NCI-H128 (cell line): ENCODE results near the gene CSNK2A3.

Experiments used
- DNase-seq: peaks from one replicate; lab custom pipeline; 2025; ENCODE audit not compliant: unreplicated experiment; lab: John Stamatoyannopoulos, UW

The CSNK2A3 gene

DNA sequence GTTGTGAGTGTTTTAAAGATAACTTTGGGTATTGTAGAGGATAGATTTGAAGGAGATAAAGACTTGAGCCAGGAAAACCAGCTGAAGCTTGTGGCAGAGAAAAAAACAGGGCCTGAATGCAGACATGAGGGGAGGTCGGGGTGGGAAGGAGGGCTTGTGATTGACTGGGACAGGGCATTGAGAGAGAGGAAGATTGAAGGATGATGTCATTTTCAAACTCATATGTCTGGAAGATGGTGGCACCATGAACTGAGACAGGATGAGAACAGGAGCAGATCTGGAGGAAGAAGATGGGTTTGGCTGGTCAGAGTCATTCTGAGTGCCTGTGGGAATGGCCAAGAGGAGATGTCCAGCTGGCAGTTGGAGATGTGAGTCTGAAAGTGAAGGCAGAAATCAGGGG lies 14.7 kb downstream of the CSNK2A3 start:
- DNase-seq, result no peak

DNA sequence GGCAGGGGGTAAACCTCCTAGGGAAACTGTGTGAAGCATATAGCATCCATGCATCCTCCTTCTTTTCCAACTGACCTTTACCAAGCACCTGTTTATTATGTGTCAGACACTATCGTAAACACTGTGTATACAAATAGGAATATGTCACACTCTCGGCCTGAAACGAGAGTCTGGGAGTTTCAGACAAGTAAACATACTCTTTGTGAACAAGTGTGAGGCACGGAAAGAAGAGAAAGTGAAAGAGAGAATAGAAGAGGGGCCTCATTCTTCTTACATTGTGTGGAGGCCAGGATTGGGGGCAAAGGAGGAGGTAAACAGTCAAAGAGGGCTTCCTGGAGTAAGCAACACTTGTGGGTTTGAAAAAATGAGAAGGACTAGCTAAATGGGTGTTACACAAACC lies 16.4 kb downstream of the CSNK2A3 start:
- no peak for DNase-seq

DNA sequence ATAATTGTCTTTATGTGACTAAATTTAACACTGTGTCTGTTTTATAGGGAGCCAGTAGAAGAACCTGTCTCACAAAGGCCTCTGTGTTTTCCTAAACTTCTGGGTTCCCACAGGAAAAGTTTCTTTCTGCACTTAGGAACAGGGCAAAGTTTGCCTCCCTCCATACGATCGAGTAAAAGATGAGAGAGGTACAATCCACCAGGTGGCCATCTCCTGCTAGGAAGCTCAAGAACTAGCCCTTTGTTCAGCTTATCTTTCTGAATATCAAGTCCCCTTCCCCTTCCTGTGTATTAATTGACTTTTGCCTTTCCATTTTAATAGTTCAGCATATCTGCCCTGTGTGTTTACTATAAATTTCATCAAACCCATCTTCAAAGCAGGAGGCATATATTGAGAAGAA lies 18.0 kb downstream of the CSNK2A3 start:
- no peak for DNase-seq

DNA sequence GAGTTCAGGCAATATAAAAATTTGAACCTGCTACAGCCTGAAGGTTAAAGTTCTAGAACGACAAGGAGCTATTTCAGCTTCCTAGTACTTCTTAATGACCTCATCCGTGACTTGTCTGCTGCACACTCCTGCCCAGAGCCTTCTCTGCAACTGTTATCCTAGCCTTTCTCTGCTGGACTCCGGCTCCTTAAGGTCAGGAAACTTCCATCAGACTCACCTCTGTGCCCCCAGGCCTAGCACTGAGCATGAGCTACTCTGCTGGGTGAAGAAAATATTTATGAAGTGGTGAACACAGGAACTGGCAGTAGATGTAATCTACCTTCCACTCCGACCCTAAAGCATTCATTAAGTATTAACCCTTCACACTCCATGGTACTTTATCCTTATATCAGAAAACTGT lies 18.4 kb downstream of the CSNK2A3 start:
- DNase-seq, result no peak

- DNase-seq, result no peak
Measured at GRCh38 chr11:11332141-11332710, 20.8 kb downstream of the CSNK2A3 start.

DNA sequence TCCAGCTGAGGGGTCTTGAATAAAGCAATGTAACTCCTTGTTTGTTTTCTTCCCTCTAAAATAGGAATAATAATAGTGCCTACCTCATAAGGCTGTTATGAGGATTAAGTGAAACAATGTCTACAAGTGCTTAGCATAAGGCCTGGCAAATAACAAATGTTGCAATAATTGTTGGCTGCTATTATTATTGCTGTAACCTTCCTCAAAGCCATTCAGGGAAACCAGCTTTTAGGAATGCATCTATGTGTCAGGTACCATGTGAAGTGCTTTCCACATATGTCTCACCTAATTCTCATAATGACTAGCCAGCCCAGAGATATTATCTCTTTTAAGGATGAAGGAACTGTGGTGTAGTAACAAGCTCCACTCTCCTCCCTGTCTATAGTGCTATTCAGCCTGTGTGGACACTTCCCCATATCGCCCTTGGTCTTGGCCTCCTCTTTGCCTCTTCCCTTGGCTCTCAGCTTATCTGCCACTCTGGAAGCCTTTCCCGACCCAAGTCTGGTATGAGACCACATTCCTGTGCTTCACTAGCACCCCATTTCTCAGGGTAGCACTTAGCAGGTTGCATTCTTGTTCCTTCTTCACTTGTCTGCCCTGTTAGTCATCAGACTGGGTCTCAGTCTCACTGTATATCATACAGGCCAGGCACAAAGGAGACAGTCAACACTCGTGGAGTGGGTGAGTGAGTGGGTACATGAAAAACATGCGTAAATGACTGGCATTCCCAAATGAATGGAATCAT lies 23.8 kb downstream of the CSNK2A3 start:
- DNase-seq, result no peak

DNA sequence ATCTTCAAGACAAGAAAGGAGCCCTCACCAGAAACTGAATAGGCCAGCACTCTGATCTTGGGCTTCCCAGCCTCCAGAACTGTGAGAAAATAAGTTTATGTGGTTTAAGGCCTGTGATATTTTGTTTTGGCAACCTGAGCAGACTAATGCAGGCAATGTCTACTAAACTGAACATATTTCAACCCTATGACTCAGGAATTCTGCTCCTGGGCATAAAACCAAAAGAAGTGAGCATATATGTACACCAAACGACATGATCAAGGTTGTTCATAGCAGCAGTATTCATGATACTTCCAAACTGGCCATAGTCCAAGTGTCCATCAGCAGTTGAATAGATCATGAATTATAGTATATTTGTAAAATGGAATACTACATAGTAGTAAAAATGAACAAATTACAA lies 29.0 kb downstream of the CSNK2A3 start:
- DNase-seq, result no peak

GRCh38 chr11:11322101-11322500 lies 30.9 kb downstream of the CSNK2A3 start:
- DNase-seq, result no peak

- DNase-seq, result no peak
Measured at GRCh38 chr11:11320825-11321224, 32.2 kb downstream of the CSNK2A3 start.

- no peak for DNase-seq
Measured at GRCh38 chr11:11318961-11319360, 34.1 kb downstream of the CSNK2A3 start.

DNA sequence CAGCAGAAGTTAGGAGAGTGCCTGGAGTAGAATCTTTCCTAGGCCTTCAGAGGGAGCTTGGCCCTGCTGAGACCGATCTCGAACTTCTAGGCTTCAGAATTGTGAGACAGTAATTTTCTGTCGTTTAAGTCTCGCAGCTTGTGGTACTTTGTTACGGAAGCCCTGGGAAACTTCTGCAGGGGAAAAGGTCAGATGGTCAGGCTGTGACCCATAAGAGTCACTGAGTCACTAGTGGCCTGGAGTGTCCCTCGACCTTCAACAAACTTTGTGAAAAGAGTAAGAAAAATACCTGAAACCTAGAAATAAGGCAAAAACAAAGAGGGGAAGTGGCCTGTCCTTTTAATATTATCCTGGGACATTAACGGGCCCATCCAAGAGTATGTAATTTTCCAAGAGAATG lies 34.6 kb downstream of the CSNK2A3 start:
- DNase-seq, result no peak

GRCh38 chr11:11316651-11317230 lies 36.3 kb downstream of the CSNK2A3 start:
- no peak for DNase-seq

DNA sequence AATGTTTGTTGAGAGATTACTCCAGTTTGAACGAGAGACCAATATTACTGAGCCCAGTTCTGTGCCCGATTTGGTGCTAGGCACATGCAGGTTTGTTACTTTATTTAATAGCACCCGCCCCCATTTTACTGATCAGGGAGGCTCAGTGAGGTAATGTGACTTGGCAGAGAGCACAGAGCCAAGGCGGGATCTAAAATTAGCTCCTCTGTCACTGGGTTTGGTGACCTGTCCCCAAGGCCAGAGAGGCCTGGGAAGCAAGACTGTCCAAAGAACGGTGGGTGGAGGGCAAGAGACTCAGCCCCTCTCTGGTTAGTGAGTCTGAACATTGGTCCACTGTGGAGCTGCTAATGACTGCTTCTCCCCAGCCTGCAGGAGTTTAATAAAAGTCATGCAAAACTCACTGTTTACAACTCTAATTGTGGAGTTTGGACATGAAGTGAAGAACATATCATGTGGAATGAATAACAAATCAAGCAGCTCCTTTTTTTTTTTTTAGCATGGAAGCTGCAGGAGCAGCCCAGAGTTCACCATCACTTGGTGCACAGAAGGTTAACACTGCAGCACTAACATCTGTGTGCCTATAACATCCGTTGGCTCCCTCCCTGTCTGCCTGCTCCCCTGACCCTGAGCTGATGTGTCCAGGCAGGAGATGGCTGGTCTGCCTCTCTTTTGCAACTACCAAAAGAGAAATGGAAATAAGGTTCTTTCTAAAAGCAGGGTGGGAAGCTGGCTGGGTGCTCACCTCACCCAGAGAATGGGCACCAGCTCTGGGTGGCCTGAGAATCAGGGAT lies 39.0 kb downstream of the CSNK2A3 start:
- DNase-seq, result no peak

DNA sequence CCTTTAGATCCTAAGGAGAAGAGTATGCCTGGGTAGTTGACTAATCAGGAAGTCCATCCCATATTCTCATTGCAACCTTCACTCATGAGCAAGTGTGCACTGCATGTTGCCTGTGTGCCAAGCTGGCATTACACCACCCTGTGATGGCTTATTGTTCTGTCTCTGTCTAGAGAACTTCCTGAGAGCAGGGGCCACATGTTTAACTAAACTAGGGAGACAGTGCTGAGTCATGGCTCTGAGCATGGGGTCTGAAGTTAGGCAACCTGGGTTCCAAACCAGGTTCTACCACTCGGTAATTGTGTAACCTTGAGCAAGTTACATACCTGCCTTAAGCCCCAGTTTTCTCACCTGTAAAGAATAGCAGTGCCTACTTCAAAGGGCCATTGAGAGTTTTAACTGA lies 39.6 kb downstream of the CSNK2A3 start:
- no peak for DNase-seq

DNA sequence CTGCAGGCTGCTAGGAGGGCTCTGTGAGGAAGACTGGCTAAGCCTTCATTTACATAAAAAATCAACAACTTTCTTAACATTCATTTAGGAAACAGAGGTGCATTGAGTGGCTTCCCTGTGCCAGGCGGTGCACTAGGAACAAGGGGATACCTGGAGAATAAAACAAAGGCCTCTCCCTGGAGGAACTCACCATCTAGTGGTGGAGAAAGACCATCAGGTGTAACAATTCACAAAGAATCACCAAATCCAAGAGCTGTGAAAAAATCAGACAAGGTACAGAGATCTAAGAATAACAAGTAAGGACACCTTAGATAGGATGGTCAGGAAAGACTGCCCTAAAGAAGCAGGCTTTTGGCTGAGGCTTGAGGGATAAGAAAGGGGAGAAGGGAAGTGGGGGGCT lies 40.3 kb downstream of the CSNK2A3 start:
- DNase-seq, result no peak

DNA sequence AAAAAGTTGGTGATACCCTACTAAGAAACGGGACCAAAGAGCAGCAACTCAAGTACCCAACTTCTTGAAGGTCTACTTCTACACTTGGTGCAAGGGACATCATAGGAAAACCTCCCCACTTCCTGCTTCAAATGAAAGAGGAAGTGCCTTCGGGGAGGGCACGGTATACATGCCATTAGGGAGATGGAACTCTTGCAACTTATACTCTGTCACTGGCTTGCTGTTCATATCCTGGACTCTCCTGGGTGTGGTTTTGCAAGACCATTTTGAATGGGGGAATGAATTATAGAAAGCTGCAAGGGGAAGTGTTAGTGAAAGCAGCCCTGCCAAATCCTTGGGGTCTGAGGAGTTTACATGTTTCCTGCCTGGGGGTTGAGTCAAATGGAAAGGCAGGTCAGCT lies 41.9 kb downstream of the CSNK2A3 start:
- DNase-seq, result no peak

- DNase-seq, result no peak
Measured at GRCh38 chr11:11309906-11310305, 43.1 kb downstream of the CSNK2A3 start.

- no peak for DNase-seq
Measured at GRCh38 chr11:11308249-11308648, 44.8 kb downstream of the CSNK2A3 start.

DNA sequence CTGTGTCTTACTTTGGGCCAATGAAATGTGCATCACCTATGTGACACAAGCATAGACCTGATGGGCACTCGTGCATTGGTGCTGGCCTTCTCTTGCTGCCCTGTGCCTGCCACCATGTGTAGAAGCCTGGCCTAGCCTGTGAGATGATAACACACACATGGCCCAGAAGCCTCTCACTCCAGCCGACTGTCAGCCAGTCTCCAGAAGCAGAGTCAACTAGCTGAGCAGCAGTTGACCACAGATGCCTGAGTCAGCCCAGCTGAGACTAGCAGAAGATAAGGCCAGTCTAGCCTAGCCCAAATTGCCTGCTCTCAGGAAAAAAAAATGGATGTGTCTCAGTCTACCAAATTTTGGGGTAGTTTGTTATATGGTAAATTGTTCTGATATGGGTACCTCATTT lies 46.2 kb downstream of the CSNK2A3 start:
- DNase-seq, result no peak

GRCh38 chr11:11304550-11304949 lies 48.5 kb downstream of the CSNK2A3 start:
- DNase-seq, result no peak

DNA sequence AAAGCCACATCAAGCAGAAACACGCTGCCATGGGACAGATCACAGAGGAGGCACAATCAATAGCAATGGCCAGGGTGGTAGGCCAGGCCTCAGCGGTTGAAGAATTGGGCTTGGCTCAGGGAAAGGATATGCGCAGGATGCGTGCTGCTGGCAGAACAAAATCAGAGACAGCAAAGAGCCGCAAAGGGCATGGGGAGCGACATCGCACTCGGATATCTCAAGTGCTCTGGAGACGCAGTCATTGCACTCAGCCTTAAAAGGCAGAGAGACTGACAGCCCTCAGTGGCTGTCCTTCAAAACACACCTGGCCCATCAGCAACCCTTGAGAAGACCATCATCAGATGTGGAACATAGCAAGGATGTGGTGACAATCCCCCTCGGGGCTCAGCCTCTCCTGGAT lies 50.5 kb downstream of the CSNK2A3 start:
- no peak for DNase-seq
